ENCODE results near the gene CDH23.

GRCh38 chr10:71748671-71749191 is 352.0 kb downstream of the CDH23 start:
- TF ChIP-seq EZH2 (IDR thresholded peaks at IDR 0.05; ENCODE audit: insufficient read depth, poor library complexity, severe bottlenecking) (no peak), EZH2phosphoT487 (IDR thresholded peaks at IDR 0.05; ENCODE audit: insufficient read depth, low read depth) (no peak)

Data from GM23248 (cell line).